ENCODE data around the gene SAMD4B.

DNA sequence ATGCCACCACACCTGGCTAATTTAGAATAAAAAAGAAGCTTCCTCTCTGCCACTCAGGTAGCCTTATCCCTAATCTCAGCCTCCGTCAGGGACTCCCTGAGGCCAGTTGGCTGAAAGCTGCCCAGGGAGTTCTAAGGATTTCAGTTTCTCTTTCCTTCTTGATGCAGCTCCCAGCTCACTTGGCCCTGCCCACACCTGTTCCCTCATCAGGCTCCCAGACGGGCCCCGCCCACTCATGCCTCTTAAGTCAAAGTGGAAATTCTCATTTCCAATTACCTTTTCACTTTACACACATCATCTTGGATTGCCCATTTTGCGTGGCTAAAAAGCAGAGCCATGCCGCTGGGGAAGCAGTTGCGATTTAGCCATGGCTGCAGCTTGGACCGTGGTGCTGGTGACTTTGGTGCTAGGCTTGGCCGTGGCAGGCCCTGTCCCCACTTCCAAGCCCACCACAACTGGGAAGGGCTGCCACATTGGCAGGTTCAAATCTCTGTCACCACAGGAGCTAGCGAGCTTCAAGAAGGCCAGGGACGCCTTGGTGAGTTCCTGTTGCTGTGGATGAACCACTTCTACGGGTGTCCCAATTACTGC lies 46.1 kb upstream of the SAMD4B start, which contains the start of gene IFNL1:
- TF ChIP-seq POLR2AphosphoS5 (IDR thresholded peaks at IDR 0.05; ENCODE audit: borderline replicate concordance, low read depth, low read length) (no peak), EZH2 (IDR thresholded peaks at IDR 0.05) (no peak)
